GM12878 (cell line): Measurements from ENCODE around the gene SPOP. TPM values are rescaled to one million over a fixed set of nuclear protein-coding genes. Genes with fewer than 3 reads are reported as not detected.

Experiments
- CBX3 ChIP-seq: fragments of 200-600 bp; sonication (generic); IDR thresholded peaks from 2 replicates; pipeline ENCODE4 v1.6.1; 2016; ENCODE audit warnings: low read depth, borderline replicate concordance
- IRF4 ChIP-seq: IDR thresholded peaks from 2 replicates; pipeline ENCODE4 v1.6.1; 2011; ENCODE audit warnings: low read depth, low read length
- JUNB ChIP-seq: IDR thresholded peaks from 2 replicates; pipeline ENCODE4 v1.6.1; 2016; ENCODE audit warnings: antibody characterized with exemption, mild to moderate bottlenecking
- NFYA ChIP-seq: IDR thresholded peaks from 2 replicates; pipeline ENCODE4 v1.6.1; 2011; ENCODE audit warnings: low read depth, mild to moderate bottlenecking, low read length, improper control_type of control experiment, borderline replicate concordance
- RAD51 ChIP-seq: fragments of 450-650 bp; IDR thresholded peaks from 2 replicates; pipeline ENCODE4 v1.6.1; 2016; ENCODE audit warnings: moderate library complexity, mild to moderate bottlenecking, inconsistent platforms
- RCOR1 ChIP-seq: conservative IDR thresholded peaks from 2 replicates; pipeline ENCODE4 v1.6.1; 2012; ENCODE audit warnings: low read depth, low read length, improper control_type of control experiment
- SMAD5 ChIP-seq: IDR thresholded peaks from 2 replicates; pipeline ENCODE4 v1.6.1; 2016; ENCODE audit warnings: antibody characterized with exemption, low read depth
- SRF ChIP-seq, 2 experiments: IDR thresholded peaks; 2 replicates each; pipeline ENCODE4 v1.6.1; 2011; ENCODE audit warnings: low read depth in 2 of 2, low read length in 2 of 2, mild to moderate bottlenecking in 1 of 2, moderate library complexity in 1 of 2
- ZNF207 ChIP-seq: fragments of 450-650 bp; IDR thresholded peaks from 2 replicates; pipeline ENCODE4 v1.6.1; 2014; ENCODE audit warnings: antibody characterized with exemption, mild to moderate bottlenecking, borderline replicate concordance
- ZNF24 ChIP-seq: fragments of 450-650 bp; IDR thresholded peaks from 2 replicates; pipeline ENCODE4 v1.6.1; 2017; ENCODE audit warnings: antibody characterized with exemption, mild to moderate bottlenecking
- polyA plus RNA-seq, 11 experiments: library from polyadenylated mRNA; depleted of rRNA in 4 of 11; unstranded in 6 of 11; stranded (reverse) in 5 of 11; fragments of >200 nt; fragmentation: Nextera tagmentation in 4 of 11; fragmentation: Illumina TruSeq in 1 of 11; extraction: Ambion mirVana in 4 of 11; extraction: Trizol in 1 of 11; gene quantifications; 1 replicate in 1 of 11; 2 replicates in 10 of 11; pipeline versions ENCODE4 v1.2.1 to v1.2.3, GENCODE V29; 2011 to 2016; ENCODE audit warnings: inconsistent platforms in 2 of 11, missing spikeins in 2 of 11, low read depth in 1 of 11
- total RNA-seq, 4 experiments: library from RNA; depleted of rRNA in 3 of 4; stranded (reverse); fragments of >200 nt in 3 of 4; fragmentation: Illumina TruSeq in 1 of 4; extraction: Trizol in 1 of 4; gene quantifications; 2 replicates each; pipeline versions ENCODE4 v1.2.1 to v1.2.3, GENCODE V29; 2013 to 2021
- TF ChIP-seq, protein P1 (sequence below): IDR thresholded peaks from 2 replicates; pipeline ENCODE4 v1.6.1; 2012; ENCODE audit warnings: mild to moderate bottlenecking, low read depth, low read length
- TF ChIP-seq, protein P2 (sequence below): IDR thresholded peaks from 2 replicates; pipeline ENCODE4 v1.6.1; 2011; ENCODE audit warnings: low read depth, low read length, improper control_type of control experiment, borderline replicate concordance
- TF ChIP-seq, protein P3 (sequence below): IDR thresholded peaks from 2 replicates; pipeline ENCODE4 v1.6.1; 2011; ENCODE audit warnings: borderline replicate concordance, low read depth, mild to moderate bottlenecking, moderate library complexity, mixed read lengths, low read length; ENCODE audit not compliant: insufficient read depth; ENCODE audit errors: extremely low read length
- TF ChIP-seq, protein P4 (sequence below): fragments of 150-350 bp; IDR thresholded peaks from 2 replicates; pipeline ENCODE4 v1.6.1; 2016; ENCODE audit warnings: low read depth, low read length
- TF ChIP-seq, protein P5 (sequence below): fragments of 450-650 bp; IDR thresholded peaks from 2 replicates; pipeline ENCODE4 v1.6.1; 2017; ENCODE audit warnings: mild to moderate bottlenecking, low read depth, inconsistent platforms; ENCODE audit not compliant: poor library complexity, severe bottlenecking
- TF ChIP-seq, protein P6 (sequence below): IDR thresholded peaks from 2 replicates; pipeline ENCODE4 v1.6.1; 2012; ENCODE audit warnings: low read depth, low read length, improper control_type of control experiment

Gene SPOP
- total and polyA plus RNA-seq, 10 of the 15 experiments (the other 5 are each of a cell fraction or from before 2014, with no cell fraction given) = 35.1 to 80.4 (median 44.7) TPM

DNA sequence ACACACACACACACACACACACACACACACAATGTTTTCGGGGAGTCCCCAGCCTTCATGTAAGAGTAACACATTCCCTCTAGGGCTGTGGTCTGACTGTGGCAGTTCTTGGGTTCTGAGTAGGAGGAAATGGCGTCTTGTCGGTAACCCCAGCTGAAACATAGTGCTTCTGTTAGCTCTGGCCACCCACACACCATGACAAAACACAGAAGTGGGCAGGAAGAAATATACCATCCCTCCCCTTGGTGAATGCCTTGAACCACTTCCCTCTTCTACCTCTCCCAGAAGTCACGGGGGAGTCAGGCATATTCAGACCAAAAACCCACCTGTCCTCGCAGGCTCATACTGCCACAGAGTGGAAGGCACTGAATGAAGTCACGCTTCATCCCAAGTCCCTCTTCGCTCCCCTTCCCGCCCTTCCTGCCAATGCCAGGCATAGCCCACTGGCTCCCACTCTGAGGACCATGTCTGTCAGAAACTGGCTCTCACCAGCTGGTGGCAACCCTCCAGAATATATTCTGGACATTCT lies 18.4 kb upstream of the SPOP start (continued):
- TF ChIP-seq, protein P1, sequence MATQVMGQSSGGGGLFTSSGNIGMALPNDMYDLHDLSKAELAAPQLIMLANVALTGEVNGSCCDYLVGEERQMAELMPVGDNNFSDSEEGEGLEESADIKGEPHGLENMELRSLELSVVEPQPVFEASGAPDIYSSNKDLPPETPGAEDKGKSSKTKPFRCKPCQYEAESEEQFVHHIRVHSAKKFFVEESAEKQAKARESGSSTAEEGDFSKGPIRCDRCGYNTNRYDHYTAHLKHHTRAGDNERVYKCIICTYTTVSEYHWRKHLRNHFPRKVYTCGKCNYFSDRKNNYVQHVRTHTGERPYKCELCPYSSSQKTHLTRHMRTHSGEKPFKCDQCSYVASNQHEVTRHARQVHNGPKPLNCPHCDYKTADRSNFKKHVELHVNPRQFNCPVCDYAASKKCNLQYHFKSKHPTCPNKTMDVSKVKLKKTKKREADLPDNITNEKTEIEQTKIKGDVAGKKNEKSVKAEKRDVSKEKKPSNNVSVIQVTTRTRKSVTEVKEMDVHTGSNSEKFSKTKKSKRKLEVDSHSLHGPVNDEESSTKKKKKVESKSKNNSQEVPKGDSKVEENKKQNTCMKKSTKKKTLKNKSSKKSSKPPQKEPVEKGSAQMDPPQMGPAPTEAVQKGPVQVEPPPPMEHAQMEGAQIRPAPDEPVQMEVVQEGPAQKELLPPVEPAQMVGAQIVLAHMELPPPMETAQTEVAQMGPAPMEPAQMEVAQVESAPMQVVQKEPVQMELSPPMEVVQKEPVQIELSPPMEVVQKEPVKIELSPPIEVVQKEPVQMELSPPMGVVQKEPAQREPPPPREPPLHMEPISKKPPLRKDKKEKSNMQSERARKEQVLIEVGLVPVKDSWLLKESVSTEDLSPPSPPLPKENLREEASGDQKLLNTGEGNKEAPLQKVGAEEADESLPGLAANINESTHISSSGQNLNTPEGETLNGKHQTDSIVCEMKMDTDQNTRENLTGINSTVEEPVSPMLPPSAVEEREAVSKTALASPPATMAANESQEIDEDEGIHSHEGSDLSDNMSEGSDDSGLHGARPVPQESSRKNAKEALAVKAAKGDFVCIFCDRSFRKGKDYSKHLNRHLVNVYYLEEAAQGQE = no peak
- TF ChIP-seq, protein P2, sequence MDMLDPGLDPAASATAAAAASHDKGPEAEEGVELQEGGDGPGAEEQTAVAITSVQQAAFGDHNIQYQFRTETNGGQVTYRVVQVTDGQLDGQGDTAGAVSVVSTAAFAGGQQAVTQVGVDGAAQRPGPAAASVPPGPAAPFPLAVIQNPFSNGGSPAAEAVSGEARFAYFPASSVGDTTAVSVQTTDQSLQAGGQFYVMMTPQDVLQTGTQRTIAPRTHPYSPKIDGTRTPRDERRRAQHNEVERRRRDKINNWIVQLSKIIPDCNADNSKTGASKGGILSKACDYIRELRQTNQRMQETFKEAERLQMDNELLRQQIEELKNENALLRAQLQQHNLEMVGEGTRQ = no peak
- TF ChIP-seq NFYA (no peak), CBX3 (no peak), ZNF24 (no peak), SRF (IDR thresholded peaks at IDR 0.05; ENCODE audit: low read depth in 2 of 2, low read length in 2 of 2) (no peak), RCOR1 (no peak), RAD51 (peak; percentile 45; the same call in 1 of the 2 replicates), IRF4 (no peak), JUNB (no peak), ZNF207 (no peak), SMAD5 (no peak)
- TF ChIP-seq, protein P3, sequence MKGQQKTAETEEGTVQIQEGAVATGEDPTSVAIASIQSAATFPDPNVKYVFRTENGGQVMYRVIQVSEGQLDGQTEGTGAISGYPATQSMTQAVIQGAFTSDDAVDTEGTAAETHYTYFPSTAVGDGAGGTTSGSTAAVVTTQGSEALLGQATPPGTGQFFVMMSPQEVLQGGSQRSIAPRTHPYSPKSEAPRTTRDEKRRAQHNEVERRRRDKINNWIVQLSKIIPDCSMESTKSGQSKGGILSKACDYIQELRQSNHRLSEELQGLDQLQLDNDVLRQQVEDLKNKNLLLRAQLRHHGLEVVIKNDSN = no peak
- TF ChIP-seq, protein P4, sequence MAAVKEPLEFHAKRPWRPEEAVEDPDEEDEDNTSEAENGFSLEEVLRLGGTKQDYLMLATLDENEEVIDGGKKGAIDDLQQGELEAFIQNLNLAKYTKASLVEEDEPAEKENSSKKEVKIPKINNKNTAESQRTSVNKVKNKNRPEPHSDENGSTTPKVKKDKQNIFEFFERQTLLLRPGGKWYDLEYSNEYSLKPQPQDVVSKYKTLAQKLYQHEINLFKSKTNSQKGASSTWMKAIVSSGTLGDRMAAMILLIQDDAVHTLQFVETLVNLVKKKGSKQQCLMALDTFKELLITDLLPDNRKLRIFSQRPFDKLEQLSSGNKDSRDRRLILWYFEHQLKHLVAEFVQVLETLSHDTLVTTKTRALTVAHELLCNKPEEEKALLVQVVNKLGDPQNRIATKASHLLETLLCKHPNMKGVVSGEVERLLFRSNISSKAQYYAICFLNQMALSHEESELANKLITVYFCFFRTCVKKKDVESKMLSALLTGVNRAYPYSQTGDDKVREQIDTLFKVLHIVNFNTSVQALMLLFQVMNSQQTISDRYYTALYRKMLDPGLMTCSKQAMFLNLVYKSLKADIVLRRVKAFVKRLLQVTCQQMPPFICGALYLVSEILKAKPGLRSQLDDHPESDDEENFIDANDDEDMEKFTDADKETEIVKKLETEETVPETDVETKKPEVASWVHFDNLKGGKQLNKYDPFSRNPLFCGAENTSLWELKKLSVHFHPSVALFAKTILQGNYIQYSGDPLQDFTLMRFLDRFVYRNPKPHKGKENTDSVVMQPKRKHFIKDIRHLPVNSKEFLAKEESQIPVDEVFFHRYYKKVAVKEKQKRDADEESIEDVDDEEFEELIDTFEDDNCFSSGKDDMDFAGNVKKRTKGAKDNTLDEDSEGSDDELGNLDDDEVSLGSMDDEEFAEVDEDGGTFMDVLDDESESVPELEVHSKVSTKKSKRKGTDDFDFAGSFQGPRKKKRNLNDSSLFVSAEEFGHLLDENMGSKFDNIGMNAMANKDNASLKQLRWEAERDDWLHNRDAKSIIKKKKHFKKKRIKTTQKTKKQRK = no peak
- TF ChIP-seq, protein P5, sequence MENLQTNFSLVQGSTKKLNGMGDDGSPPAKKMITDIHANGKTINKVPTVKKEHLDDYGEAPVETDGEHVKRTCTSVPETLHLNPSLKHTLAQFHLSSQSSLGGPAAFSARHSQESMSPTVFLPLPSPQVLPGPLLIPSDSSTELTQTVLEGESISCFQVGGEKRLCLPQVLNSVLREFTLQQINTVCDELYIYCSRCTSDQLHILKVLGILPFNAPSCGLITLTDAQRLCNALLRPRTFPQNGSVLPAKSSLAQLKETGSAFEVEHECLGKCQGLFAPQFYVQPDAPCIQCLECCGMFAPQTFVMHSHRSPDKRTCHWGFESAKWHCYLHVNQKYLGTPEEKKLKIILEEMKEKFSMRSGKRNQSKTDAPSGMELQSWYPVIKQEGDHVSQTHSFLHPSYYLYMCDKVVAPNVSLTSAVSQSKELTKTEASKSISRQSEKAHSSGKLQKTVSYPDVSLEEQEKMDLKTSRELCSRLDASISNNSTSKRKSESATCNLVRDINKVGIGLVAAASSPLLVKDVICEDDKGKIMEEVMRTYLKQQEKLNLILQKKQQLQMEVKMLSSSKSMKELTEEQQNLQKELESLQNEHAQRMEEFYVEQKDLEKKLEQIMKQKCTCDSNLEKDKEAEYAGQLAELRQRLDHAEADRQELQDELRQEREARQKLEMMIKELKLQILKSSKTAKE = peak; percentile 67
- TF ChIP-seq, protein P6, sequence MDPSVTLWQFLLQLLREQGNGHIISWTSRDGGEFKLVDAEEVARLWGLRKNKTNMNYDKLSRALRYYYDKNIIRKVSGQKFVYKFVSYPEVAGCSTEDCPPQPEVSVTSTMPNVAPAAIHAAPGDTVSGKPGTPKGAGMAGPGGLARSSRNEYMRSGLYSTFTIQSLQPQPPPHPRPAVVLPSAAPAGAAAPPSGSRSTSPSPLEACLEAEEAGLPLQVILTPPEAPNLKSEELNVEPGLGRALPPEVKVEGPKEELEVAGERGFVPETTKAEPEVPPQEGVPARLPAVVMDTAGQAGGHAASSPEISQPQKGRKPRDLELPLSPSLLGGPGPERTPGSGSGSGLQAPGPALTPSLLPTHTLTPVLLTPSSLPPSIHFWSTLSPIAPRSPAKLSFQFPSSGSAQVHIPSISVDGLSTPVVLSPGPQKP = no peak
